Kidney epithelial cell (primary cell): Measurements from ENCODE around the gene SETD3. TPM values are rescaled to one million over a fixed set of nuclear protein-coding genes. Genes with fewer than 3 reads are reported as not detected.

Experiments
- DNase-seq: peaks from one replicate; pipeline ENCODE4 v3.0.0-alpha.2; 2010; ENCODE audit warnings: low read depth
- H3K27me3 ChIP-seq: 2 replicates; pipeline ENCODE4 v1.6.0; 2011; ENCODE audit warnings: low read length; ENCODE audit not compliant: control insufficient read depth, insufficient read depth
- H3K36me3 ChIP-seq: 2 replicates; pipeline ENCODE4 v1.5.1; 2011; ENCODE audit warnings: low read length; ENCODE audit not compliant: control insufficient read depth, insufficient read depth
- H3K4me3 ChIP-seq: 2 replicates; pipeline ENCODE4 v1.5.1; 2011; ENCODE audit warnings: low read depth, mild to moderate bottlenecking, control low read depth, low read length
- CTCF ChIP-seq: IDR thresholded peaks from 2 replicates; pipeline ENCODE4 v1.5.1; 2011; ENCODE audit warnings: mild to moderate bottlenecking, moderate library complexity, low read length, control low read depth, inconsistent platforms; ENCODE audit not compliant: insufficient read depth, poor library complexity, severe bottlenecking
- total RNA-seq: library from RNA; depleted of rRNA; stranded (reverse); fragments of >200 nt; gene quantifications from 2 replicates; pipeline ENCODE4 v1.2.3, GENCODE V29; 2015

The SETD3 gene
- total RNA-seq, 1 donor from 2014 or later = 54.7 TPM

GRCh38 chr14:99524804-99525698 is 44.4 kb upstream of the SETD3 start:
- H3K27me3 ChIP-seq = no peaks in the 10 kb centered on the region
- no peak overlapping the region for H3K4me3 ChIP-seq
- no peaks in the 10 kb centered on the region for H3K36me3 ChIP-seq
- DNase-seq = no peak
- TF ChIP-seq CTCF = peak; percentile 53

GRCh38 chr14:99524091-99524661 is 43.5 kb upstream of the SETD3 start:
- Histone ChIP-seq H3K36me3 (no peaks in the 10 kb centered on the region), H3K27me3 (no peaks in the 10 kb centered on the region), H3K4me3 (no peak overlapping the region)
- no peak for DNase-seq
- no peak for TF ChIP-seq CTCF

GRCh38 chr14:99523704-99524055 is 43.0 kb upstream of the SETD3 start:
- Histone ChIP-seq H3K27me3 (no peaks in the 10 kb centered on the region), H3K4me3 (no peak overlapping the region), H3K36me3 (no peaks in the 10 kb centered on the region)
- DNase-seq = no peak
- no peak for TF ChIP-seq CTCF

DNA sequence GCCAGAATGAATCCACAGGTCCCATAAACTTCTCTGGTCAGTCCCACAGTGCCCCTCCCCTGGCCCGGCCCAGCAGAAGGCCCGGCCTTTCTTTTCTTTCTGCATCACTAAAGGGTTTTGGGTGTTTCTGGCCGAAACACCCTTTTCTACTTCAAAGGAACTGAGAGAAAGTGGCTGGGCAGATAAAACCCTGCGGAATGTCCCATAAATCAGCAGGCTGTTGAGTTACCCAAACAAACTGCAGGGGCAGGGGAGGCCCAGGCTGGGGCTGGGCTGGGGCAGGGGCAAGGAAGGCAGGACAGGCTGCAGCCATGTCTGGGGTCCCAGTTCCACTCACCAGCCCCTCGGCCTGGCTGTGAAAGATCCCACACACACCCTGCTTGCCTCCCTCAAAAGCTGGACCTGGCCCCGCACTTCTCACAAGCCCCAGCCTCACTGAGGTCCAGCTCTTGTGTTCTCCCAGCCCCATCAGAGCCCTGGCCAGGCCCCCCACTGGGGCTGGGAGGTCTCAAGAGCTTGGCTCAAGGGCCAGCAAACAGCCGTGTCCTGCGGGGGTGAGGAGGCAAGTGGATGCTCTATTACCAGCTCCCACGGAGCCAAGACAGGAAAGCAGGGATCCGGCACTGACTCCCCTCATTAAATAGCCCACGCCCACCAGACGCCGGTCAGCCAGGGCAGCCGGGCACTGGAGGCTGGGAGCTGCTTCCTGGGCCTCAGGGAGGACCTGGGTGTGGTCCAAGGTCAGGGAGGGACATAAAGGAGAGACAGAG is 42.5 kb upstream of the SETD3 start:
- no peaks in the 10 kb centered on the region for H3K36me3 ChIP-seq
- H3K4me3 ChIP-seq = no peak overlapping the region
- DNase-seq = no peak
- TF ChIP-seq CTCF = no peak
- H3K27me3 ChIP-seq = no peaks in the 10 kb centered on the region

GRCh38 chr14:99522457-99522891 is 41.8 kb upstream of the SETD3 start:
- Histone ChIP-seq H3K36me3 (no peaks in the 10 kb centered on the region), H3K27me3 (no peaks in the 10 kb centered on the region), H3K4me3 (no peak overlapping the region)
- DNase-seq = no peak
- no peak for TF ChIP-seq CTCF
